ENCODE data around the gene TELO2.
A peak's percentile ranks its signal among the peaks of the same experiment; 100 is the strongest.

TELO2 gene

GRCh38 chr16:1509307-1510221 lies 16.4 kb downstream of the TELO2 start:
- Histone ChIP-seq H3K27ac (peak overlapping the region; percentile 87 to 89), H3K36me3 (peaks cover 6 to 68% (median 27%) of the 10 kb centered on the region in 3 donors), H3K4me3 (peak overlapping the region in 1 of 2 donors; percentile 28), H3K9me3 (no peaks in the 10 kb centered on the region), H3K4me1 (peaks cover 16 to 29% (median 21%) of the 10 kb centered on the region in 4 donors), H3K27me3 (no peaks in the 10 kb centered on the region)
- TF ChIP-seq CTCF (IDR thresholded peaks at IDR 0.05): no peak
- DNase-seq: peak; percentile 60 to 96
- intact Hi-C loops (cut with DNase I; ENCODE audit: low total_unique reads): no loop called here

- Histone ChIP-seq H3K27ac (peak overlapping the region; percentile 87 to 89), H3K9me3 (no peaks in the 10 kb centered on the region), H3K27me3 (no peaks in the 10 kb centered on the region), H3K4me1 (peaks cover 16 to 29% (median 21%) of the 10 kb centered on the region in 4 donors), H3K4me3 (peak overlapping the region in 1 of 2 donors; percentile 28), H3K36me3 (peaks cover 7 to 63% (median 28%) of the 10 kb centered on the region in 3 donors)
- TF ChIP-seq CTCF (IDR thresholded peaks at IDR 0.05): no peak
- intact Hi-C loops (cut with DNase I; ENCODE audit: low total_unique reads): no loop called here
- DNase-seq: no peak
Observed at GRCh38 chr16:1510272-1510671, 17.1 kb downstream of the TELO2 start.

- peaks cover 7 to 56% (median 24%) of the 10 kb centered on the region in 3 donors for H3K36me3 ChIP-seq
Observed at GRCh38 chr16:1510941-1511351, 17.8 kb downstream of the TELO2 start.

GRCh38 chr16:1511662-1512569 lies 18.8 kb downstream of the TELO2 start:
- H3K27ac ChIP-seq: no peak overlapping the region
- no peak for TF ChIP-seq CTCF (IDR thresholded peaks at IDR 0.05)
- peaks cover 7 to 47% (median 19%) of the 10 kb centered on the region in 3 donors for H3K36me3 ChIP-seq
- no peak for DNase-seq
- intact Hi-C loops (cut with DNase I; ENCODE audit: low total_unique reads): no loop called here
- H3K9me3 ChIP-seq: no peaks in the 10 kb centered on the region
- H3K27me3 ChIP-seq: no peaks in the 10 kb centered on the region
- no peak overlapping the region for H3K4me3 ChIP-seq
- peaks cover 16 to 29% (median 21%) of the 10 kb centered on the region in 4 donors for H3K4me1 ChIP-seq

More at GRCh38 chr16:1510941-1511351, 17.8 kb downstream of the TELO2 start:
- intact Hi-C loops (cut with DNase I; ENCODE audit: low total_unique reads): no loop called here
- H3K4me1 ChIP-seq: peaks cover 16 to 29% (median 21%) of the 10 kb centered on the region in 4 donors
- no peak for TF ChIP-seq CTCF (IDR thresholded peaks at IDR 0.05)
- no peaks in the 10 kb centered on the region for H3K9me3 ChIP-seq
- H3K27ac ChIP-seq: peak overlapping the region; percentile 87 to 89
- DNase-seq: no peak
- H3K27me3 ChIP-seq: no peaks in the 10 kb centered on the region
- no peak overlapping the region for H3K4me3 ChIP-seq

GRCh38 chr16:1512774-1513173 lies 19.6 kb downstream of the TELO2 start:
- intact Hi-C loops (cut with DNase I; ENCODE audit: low total_unique reads): no loop called here
- no peak for DNase-seq
- TF ChIP-seq CTCF (IDR thresholded peaks at IDR 0.05): no peak
- H3K9me3 ChIP-seq: no peaks in the 10 kb centered on the region
- peaks cover 7 to 40% (median 14%) of the 10 kb centered on the region in 3 donors for H3K36me3 ChIP-seq
- no peaks in the 10 kb centered on the region for H3K27me3 ChIP-seq
- no peak overlapping the region for H3K27ac ChIP-seq
- no peak overlapping the region for H3K4me3 ChIP-seq
- peaks cover 16 to 29% (median 21%) of the 10 kb centered on the region in 4 donors for H3K4me1 ChIP-seq
